GM18909 (cell line): ENCODE results near the gene ADAM23.

Source experiments
- ATAC-seq: cut with Tn5 transposase; IDR thresholded peaks from one replicate; pipeline ENCODE4 v1.9.1; 2021; ENCODE audit warnings: mild to moderate bottlenecking; ENCODE audit not compliant: unreplicated experiment, poor library complexity

ADAM23 gene

DNA sequence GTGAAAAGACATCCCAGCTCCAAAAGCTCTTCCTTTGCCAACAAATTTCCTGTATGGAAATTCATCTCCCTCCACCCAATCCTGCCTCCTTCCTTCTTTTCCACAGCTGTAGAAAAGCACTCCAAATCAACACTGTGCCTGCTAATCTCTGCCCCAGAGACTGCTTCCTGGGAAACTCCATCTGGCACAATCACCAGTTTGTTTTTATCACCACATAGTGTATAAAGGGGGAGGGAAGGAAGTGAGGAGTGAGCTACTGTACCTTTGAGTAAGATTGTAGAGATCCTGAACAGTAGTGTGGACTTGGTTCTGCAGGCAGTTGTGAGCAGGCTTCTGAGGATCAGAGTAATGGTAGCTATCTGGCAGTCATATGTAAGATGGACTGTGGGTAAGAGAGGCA is 184.3 kb downstream of the ADAM23 start:
- no peak for ATAC-seq

DNA sequence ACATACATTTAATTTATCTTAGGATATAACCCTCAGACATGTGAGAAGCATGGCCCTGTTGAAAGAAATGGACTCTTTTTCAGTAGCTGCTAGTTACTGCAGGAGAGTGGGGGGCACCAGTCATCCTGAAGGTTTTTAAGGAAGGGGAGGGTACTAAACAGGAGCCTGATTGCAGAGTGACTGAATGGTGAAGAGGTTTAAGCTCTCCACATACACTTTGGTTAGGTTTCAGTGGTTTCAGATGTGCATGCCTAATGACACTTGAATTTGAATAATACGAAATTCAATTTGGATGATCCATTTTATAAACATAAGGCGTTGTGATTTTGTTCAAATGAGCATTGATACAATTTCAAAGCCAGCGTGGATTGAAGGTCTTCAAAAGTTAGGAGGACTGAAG is 188.0 kb downstream of the ADAM23 start:
- no peak for ATAC-seq

DNA sequence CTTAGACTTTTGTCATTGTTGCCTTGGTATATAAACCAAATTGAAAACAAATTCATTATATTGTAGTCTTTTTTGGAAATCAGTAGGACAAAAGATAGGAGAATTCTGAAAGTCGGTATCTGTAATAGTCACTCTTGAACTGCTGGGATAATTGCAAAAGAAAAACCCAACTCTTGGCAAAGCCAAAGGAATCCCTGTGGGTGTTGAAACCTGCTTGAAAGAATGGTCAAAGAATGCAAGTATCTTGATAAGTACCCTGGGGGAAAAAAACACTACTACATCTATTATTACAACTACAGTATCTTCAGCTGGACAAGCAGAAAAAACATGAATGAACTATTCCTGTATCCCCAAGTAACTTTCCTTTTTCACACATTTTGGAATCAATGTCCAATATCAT is 191.7 kb downstream of the ADAM23 start:
- no peak for ATAC-seq

DNA sequence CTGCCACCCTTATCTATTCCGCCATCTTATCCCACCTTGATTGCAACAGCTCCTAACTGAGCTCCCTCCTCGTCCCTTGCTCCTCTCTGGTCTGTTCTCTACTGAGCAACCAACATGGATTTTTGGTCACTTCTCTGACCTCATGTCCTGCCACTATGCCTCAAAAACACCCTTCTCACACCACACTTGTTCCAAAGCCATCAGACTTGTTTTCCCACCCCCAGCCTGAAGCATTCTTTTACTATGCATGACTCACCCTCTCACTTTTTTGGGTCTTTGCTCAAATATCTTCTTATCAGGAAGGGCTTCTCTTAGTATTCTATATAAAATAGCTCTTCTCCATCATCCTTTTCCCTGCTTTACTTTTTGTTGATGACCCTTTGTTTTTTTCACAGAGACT is 196.3 kb downstream of the ADAM23 start:
- ATAC-seq, result no peak

DNA sequence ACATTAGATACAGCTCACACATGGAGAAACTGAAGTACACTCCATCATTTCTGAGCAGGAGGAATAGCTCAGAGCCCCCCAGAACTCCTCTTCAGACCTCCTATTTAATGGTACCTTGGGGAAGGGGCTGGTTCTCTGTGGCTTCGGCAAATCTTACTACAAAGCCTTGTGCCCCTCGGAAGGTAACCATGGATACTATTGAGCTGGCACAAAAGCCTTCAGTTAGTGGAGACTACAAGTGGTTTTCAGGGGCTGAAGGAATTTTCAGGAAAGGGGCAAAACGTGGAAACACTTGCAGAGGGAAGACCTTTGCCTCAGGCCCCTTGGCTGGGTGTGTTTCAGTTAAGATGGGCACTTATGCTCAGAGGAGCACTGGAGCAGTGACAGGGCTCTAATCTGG is 197.9 kb downstream of the ADAM23 start:
- no peak for ATAC-seq

DNA sequence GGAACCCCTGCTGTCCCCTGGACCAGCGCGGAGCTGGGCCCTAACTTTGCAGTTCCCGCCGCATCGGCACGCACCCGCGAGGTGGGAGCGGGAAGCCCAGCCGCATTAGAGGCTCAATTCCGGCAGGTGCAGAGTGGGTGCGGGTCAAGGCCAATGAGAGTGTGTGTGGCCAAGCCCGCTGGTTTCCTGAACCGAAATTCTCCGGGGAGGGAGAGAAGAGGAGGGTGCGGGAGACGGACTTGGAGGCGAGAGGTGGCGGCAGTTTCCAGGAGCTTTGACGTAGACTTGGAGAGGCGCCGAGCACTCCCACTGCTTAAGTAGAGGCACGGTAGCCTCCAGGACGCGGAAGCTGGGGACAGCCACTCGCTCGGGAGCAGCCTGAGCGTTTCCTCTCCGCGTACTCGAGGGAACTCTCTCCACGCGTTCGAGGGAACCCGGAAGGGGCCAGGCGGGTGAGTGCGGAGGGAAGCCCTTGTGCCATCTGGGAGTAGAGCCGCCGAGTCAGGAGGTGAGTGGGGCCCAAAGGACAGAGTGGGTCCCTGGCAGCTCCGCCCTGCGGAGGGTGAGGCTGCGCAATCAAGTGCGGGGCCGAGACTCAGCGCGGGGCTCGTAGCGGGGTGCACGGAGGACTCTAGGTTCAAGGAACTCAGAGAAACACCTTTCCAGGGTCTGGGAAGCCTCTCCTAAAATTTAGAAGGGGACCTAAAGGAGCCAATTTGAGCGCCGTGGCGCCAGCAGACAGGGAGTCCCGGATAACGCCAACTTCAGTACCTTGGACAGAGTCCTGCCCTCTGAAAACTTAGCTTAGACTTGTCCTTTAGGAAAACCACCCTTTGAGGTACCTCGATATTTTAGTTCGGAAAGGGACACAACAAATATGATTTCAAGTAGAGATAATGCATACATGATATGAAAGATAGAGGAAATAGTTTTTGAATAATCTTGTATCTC is 199.0 kb downstream of the ADAM23 start, which contains the start of gene FAM237A:
Gene FAM237A, plus strand, starts transcription at position 413 of the 951 bp plus-strand sequence. CDS start 1,750 bp downstream, outside the sequence.
- no peak for ATAC-seq

DNA sequence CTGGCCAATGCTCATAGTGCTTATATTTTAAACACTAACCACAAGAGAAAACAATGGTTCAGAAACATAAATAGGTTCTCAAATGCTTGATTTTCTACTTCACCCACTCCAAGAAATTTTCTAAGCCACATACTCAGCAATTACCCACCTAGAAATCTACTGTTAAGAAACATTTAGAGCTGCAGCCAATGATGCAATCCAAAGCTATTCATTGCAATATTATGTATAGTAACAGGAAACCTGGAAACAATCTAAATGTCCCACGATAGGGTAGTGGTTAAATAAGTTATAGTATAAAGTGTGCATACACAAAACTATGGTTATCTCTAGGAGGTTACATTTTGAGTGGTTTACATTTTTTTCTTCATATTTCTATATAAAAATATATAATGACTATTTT is 204.7 kb downstream of the ADAM23 start:
- no peak for ATAC-seq

DNA sequence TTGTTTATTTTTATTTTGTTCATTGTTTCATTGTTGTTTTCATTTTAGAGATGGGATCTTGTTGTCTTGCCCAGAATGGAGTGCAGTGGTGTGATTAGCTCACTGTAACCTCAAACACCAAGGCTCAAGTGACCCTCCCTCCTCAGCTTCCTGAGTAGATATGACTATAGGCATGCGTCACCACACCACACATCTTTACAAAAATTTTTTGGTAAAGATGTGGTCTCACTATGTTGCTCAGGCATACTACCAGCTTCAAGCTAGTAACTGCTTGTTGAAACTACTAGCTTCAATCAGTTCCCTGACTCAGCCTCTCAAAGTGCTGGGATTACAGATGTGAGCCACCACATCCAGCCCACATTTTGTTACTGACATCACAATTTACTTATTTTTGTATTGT is 213.8 kb downstream of the ADAM23 start:
- no peak for ATAC-seq

DNA sequence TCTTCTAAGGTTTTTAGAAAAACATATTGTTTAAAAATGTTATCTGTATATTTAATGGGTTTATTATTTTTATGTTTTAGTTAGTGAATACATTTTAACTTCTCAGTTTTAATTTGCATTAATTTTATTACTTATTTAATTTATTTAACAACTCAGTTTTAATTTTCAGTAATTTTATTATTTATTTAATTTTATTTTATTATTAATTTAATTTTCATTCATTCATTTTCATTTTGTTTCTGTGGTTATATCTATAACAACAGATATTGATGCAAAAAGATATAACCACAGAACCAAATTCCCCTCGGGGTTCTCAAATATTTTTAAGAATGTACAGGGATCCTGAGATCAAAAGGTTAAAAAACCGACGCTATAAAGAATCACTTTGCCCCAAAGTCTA is 221.9 kb downstream of the ADAM23 start:
- no peak for ATAC-seq
